GM19238 (cell line): Measurements from ENCODE around the gene LRIG1.

Experiments
- DNase-seq: peaks from one replicate; pipeline ENCODE4 v3.0.0; 2011; ENCODE audit warnings: low spot score; ENCODE audit not compliant: insufficient read length

LRIG1 gene

DNA sequence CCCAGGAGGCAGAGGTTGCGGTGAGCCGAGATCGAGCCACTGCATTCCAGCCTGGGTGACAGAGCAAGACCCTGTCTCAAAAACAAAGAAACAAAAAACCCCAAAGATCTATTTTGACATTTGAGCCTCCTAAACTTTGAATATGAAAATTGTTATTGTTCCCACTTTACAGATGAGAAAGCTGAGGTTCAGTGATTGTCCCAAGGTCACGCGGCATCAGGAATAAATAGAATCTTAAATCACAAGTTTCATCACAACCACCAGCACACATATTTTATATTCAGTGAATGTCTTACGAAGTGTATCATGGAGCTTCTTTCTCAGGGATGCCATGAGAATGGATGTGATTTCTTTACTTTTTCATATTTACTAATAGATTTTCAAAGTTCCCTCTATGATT lies 5.3 kb upstream of the LRIG1 start:
- DNase-seq, result no peak

DNA sequence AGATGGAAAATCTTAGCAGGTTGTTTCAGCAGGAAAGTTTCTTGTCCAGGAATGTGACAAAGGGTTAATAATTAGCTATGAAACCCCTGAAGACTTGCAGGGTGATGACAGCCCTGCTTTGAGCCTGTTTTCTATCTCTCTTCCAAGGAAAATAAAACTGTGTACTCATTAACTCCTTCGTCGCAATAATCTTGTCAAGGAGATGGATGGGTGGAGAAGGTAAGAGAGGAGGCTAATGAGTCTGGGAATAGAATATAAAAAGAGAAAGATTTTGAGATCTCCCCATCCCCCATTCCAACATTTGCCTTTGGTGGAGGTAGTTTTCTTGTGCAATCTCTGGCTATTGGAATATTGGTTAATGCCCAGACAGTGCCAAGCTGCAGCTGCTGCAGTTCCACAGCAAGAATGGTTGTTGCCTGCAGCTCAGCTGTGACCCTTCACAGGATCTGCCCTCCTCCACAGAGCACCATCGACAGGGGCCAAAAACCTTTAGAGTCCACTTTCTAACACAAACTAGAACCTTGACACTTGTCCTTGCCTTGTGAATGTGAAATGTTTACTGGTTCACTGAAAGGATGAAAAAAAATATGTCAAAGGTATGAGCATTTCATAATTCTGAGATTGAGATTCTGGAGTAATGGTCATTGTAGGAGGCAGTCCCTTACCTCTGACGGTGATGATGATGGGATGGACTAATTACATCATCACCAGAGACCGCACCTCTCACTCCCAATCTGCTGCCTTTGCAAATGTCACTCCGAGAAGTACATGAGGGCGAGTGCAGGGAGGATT lies 4.2 kb upstream of the LRIG1 start:
- DNase-seq, result no peak

DNA sequence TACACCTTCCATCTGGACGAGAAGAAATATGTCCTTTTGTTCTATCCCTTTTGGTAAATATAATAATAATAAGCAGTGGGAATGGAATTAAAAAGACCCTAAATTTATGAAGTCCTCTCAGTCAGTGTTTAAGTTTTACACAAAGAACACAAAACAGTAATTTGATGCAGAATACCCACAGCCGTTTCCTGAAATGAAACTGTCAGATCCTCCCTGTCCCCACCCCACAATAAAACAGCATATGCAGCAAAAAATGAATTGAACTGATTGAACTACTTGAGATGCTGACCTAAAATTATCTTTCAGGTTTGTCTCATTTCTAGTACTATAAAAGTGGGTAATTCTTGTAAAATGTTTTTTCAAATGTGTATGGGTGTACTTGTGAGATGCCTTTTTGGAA lies 2.2 kb upstream of the LRIG1 start:
- no peak for DNase-seq

DNA sequence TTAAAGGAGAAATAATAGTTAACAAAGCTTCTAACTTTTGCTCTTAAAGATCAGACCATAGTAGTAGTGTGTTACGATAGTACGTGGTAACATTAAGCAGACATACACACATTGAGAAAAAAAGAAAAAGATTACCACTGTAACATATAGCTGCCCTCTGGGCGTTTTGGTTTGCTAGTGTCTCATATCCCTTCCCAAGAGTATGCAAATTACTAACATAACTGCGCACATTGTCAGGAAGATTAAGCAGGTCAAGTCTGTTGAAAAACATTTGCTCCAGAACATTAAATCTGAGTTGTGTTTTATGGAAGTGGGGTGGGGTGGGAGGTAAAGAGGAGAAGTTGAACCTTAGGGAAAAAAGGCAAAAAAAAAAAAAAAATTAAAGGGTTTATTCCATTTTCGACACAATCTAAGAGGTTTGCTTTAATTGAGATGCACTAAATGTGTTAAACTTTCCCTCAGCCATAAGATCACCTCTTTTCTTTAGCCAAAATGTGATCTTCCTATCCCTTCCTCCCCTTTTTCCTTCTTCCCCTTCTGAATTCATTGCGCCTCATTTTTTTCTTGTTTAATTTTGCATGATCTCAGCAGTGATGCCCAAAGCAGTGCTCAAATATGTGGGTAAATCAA lies 1.5 kb upstream of the LRIG1 start:
- DNase-seq, result no peak

DNA sequence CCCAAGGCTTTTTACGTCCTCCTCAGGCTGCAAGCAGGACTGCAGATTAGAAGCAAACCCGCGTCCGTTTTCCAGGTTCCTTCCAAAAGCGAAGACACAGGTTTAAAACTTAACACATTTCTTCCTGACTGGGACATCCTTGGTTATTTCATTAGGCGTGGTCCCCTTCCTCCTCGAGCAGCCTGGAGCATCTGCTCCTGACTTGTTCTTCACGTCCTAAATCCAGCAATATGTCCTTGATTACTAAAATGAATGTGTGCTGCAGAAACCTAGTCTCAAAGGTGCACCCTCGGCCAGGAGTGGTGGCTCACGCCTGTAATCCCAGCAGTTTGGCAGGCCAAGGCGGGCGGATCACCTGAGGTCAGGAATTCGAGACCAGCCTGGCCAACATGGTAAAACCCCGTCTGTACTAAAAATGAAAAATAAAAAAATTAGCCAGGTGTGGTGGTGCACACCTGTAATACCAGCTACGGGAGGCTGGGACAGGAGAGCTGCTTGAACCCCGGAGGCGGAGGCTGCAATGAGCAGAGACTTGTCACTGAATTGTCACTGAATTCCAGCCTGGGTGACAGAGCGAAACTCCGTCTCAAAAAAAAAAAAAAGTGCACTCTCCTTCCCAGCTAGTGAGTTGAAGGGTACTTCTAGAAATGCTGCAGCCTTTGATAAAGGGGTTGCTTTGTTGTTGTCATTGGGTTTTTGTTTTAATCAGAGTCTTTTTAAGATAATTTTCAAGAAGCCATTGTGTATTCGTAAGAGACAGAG lies 842 bp upstream of the LRIG1 start:
- no peak for DNase-seq

DNA sequence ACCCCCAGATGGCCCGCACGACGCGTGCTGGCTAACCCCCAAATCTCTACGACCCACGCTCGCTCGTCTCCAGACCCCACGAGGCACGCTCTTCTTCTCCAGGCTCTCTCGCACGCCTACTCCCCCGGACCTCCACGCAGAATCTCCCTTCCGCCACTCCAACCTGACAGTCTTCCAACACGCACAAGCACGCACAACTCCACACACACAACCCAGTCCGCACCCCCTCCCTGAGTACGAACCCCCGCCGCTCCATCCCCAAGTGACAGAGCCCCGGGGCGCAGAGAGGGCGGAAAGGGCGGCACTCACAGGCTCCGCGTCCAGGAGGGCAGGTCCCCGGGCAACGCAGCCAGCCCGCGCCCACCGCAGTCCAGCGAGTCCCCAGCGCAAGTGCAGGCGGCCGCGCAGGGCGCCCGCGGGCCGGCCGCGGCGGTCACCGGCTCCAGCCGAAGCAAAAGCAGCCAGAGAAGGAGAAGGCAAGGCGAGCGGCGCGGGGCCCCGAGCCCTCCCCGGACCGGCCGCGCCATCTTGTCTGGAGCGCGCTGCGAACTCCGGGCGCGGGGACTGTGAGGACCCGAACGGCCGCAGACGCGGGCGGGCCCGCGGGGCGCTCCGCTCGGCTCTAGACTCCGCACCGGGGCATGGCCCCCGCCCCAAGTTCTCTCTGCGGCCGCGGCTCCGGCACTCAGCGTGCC lies 794 bp downstream of the LRIG1 start:
- peak; percentile 33 for DNase-seq

DNA sequence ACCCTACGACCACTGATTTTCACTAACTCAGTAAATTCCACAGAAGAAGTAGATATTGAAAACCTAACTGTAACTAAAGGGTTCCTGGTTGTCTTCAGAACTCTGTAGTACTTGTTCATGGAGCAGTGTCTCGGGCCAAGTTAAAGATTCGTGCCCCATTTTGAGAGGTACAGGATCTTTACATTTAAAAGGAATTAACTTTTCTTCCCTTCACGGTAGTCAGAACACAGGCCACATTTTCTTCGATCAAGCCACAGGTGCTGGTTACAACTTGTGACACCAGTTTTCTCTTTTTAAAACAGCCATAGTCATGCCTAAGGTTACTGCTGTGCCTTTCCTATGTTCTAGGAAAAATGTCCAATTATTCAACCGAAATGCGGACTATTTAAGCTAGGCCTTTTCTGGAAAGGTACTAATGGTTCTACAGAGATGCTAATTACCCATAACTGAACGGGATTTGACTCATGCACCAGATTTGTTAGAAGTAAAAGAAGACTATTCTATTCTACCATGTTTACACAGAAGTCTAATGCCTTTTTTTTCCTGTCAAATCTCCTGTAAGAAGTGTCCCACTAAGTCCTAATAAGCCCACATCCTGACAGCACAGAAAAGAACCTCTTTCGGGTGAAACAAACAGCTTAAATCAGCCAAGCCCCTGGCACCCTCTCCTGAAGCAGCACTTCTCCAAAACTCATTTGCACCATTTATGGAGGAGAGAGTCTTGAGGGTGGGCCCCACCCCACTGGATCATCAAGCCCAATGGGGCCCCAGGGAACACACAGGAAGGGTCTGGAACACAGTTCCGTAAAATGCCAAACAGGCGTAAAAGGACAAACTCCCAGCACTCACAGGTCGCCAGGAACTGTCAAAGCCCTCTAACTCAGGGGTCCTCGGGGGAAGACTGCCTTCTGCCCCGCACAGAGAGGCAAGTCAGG lies 1.9 kb downstream of the LRIG1 start:
- DNase-seq, result no peak

DNA sequence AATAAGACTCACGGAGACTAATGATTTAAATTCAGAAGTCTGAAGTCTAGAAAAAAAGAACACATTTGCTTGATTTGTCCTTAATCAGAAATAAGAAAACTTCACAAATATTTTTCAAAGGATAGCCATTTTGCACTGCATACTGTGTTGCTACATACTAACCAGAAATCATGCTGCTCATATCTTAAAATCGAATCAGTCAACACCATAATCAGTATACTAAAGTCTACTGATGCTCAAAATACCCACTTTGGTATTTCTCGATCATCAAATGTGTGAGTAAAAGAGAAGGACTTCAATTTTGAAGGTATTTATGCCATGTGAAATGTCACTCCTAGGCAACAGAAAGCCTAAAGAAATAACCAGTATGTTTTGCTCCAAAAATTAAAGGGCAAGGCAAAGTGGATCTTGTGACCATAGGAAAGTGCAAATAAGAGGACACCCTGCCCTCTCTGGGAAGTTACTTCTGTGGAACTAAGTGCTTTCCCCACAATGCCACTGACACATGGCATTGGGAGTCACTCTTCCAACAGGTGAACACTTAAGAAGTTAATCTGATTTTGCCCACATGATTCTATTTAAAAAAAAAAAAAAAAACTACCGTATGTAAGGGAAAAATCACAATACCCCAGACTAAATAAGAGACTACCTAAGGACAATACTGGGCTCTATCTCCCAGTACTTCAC lies 2.7 kb downstream of the LRIG1 start:
- DNase-seq, result no peak

DNA sequence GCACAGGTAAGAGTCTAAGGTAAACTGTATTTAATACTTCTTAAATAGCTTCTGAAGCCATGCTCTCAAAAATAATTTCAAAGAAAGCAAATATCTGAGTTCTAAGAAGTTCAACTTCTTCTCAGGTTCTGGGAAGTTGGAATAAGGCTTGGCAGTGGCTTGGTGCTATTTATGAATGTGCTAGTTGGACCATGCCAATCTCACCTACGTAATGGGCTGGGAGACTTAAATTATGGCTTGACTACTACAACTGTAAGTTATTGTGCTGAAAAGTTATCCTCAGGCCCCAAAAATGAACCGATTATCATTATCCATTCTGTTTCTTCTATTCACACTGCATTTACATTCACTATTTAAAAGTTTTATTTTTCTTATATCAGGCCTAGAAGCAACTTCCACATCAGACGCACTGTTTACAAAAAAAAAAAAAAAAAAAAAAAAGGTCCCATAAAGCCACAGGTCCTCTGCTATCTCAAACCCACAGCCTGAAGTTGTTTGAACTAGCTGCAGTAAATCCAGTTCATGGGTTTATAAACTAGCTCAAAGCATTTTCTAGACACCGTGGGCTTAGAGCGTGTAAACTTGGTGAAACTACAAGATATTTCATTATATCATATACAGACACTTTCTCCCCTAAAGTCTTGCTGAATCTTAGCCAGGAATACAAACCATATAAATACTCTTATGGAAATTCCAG lies 3.4 kb downstream of the LRIG1 start:
- no peak for DNase-seq

DNA sequence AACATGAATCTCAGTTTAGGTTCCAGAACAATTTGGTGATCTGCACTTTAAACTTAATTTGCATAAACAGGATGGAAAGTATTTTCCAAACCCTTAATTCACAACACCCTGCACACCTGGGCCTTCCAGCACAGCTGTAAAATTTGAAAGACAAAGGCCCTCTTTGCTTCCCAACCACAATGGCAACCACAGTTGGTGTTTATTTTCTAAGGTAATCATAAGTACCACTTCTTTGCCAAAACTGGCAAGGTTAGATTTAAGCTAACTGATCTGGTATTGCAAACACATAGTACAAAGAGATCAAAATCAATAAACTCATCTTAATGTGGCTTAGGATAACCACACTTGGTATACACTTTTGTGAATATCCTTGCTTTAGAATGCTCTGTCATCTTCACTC lies 4.1 kb downstream of the LRIG1 start:
- DNase-seq, result no peak

DNA sequence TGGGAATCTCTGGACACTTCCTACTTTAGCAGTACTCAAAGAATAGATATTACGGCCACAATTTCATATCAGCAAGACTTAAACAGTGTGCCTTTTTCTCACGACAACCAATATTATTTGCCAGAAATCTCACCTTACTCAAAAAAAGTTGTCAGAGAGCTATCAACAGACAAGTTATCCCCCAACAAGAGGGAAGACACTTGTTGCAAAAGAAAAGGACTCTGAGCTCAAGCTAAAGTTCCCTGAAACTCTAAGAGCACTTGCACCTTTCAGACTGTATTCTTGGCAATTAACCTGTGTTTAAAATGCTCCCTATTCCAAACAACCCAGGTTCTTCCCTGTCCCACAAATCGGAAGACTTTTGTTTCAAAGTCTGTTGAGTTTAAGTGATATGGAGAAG lies 4.5 kb downstream of the LRIG1 start:
- no peak for DNase-seq

DNA sequence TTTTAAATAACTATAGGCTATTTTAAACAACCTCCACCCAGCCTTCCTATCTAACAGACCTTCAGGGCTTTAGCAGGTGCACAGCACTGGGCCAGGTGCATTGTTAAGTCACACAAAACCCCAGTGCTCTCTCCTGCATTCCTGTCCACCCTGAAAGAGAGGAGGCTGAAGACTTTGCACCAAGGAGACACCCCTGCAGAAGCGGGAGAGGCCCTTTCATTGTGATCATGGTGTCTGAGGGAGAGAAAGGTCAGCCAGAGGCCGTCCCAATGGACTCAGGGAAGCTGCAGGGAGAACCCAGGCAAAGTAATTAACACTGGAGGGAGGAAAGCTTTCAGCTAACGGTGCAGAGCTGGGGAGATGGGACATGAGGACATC lies 5.2 kb downstream of the LRIG1 start:
- no peak for DNase-seq

DNA sequence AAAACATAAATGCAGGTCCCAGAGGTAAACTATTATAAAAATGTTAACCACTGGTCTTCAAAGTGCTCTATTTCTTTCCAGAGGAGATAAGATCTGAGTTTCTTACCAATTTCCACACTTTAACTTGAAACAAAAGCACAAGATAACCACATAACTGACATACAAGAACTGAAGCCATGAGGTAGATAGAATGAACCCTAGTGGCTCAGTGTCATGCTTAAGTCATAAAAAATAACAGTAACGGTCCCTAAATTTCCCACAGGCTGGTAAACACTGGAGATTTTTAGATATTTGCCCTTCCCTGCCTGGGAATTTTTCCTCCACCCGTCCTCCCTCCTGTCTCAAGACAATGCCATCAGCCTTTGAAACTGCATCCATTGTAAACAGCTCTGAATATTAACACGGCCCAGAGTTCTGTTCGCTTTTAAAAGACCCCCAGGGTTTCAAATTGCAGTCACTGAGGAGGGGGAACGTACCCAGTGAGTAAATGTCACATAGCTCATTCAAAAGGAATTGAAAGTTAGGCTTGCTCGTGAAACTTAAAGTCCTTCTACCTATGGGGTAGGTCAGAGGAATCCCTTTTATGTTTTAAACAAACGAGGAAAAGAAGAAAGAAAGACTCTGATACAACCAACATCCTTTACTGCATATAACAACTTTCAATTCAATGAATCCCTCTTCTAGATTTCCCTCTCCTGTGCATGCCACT lies 5.7 kb downstream of the LRIG1 start:
- no peak for DNase-seq

DNA sequence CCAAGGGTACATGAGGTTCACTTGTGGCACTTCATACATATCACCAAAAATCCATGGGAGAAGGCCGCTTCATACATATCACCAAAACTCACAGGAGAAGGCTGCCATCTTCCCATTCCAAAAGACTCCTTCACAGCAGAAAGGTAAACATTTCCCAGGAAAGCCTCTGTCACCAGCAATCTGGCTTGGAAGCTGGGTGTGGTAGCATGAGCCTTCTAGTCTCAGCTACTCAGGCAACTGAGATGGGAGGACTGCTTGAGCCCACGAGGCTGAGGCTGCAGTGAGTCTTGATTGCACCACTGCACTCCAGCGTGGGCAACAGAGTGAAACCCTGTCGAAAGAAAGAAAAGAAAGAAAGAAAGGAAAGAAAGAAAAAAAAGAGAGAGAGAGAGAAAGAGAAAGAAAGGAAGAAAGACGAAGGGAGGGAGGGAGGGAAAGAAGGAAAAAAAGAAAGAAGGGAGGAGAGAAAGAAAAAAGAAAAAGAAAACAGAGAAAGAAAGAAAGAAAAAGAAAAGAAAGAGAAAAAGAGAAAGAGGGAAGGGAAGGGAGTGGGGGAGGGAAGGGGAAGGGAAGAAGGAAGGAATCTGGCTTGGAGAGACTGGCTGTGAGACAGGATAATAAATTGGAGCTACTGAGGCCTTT lies 7.2 kb downstream of the LRIG1 start:
- DNase-seq, result no peak

DNA sequence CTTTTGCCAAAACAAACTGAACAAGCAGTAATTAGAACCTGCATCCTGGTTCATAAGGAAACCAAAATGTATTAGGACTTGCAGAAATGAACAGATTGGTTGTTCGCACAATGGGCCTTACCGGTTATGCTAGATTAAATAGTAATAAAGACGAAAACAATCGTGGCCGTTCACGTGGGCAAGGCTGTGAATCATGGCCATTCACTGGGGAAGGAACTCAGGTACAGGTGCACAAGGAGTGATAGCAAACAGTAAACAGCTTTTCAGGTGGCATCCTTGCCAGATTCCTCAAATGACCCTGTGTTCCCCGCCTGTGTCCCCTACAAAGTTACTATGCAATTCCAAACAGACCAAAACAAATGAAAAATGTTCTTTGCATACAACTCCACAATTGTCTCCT lies 8.2 kb downstream of the LRIG1 start:
- no peak for DNase-seq

DNA sequence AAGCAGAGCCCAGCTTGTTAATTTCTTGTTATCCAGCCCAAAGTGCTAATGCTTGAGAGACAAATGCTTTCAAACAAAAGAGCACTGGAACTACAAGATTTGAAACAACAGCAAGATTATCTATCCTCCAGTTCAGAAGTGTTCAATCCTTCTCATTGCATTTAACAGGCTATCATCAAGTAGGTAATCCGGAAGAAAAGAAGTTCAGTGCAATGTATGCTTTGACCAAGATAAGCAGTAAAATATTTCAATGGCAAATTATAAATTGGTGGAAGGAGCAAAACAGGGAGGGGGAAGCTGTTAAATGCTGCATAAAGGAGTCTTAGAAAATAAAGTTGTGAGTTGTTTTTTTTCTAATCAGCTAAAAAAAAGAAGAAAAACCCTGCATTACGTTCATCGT lies 8.8 kb downstream of the LRIG1 start:
- no peak for DNase-seq

DNA sequence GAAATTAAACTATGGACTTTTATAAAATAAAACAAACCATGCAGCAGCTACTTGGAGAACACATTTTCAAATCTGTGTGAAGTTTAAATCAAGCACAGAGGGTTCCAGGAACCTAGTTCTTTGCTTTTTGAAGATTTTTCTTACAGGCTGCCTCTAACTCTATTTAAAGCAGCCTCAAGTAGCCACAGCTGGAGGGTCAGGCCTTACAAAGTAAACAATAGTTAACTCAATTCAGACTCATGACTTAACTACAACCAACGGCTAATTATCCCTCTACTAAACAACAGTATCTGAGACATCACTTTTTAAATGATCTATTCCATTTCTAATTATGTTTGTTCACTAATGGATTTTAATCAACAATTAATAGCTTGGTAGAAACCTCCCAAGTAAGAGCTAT lies 9.8 kb downstream of the LRIG1 start:
- DNase-seq, result no peak

DNA sequence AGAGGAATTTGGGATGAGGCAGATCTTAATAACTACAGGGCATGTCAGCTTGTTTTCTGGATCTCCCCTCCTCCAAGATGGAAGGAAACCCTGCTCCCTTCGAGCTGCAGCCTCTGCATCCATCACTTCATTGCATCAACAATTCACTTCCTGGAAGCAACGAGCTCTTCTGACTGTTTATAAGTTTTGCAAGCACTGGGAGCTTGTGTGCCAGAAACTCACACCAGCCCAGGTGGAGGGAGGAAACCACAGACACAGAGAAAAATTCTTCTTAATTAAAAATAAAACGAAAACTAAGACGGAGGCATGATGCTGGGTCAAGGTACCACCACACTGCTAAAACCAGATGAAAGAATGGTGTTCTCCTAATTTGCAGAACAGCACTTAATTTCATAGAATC lies 10.6 kb downstream of the LRIG1 start:
- peak; percentile 14 for DNase-seq

DNA sequence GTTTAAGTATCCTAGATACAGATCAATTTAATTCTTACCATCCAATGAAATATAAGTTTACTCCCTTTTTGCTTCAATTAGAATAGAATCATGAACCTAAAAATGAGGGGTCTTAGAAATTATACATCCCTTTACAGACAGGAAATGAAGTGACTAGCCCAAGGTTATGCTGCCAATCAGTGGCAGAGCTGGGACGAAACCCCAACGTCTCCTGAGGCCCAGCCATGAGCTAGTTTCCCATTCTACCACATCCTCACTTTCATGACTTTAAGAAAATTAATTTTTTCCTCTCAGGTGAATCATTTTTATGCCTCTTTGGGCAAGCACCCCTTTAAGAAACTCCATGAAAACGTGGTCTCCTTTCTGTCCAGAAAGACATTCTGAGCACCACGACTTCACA lies 11.2 kb downstream of the LRIG1 start:
- no peak for DNase-seq
